Panc1 (cell line): ENCODE data around the gene PGBD5.

Source experiments
- CTCF ChIP-seq: fragments of 450-650 bp; IDR thresholded peaks from 2 replicates; pipeline ENCODE4 v1.5.1; 2017; ENCODE audit warnings: mild to moderate bottlenecking
- REST ChIP-seq, 2 experiments: IDR thresholded peaks; 2 replicates each; pipeline ENCODE4 v1.6.1; 2011 to 2012; ENCODE audit warnings: low read depth in 2 of 2, control low read depth in 1 of 2, low read length in 1 of 2, mild to moderate bottlenecking in 1 of 2, moderate library complexity in 1 of 2; ENCODE audit not compliant: insufficient read depth in 1 of 2

GRCh38 chr1:230288641-230289349 lies 137.3 kb downstream of the PGBD5 start:
- TF ChIP-seq CTCF (no peak), REST (IDR thresholded peaks at IDR 0.05; ENCODE audit: insufficient read depth in 1 of 2, low read depth in 2 of 2, low read length in 1 of 2) (peak; percentile 73 to 83)
